GM21717 (cell line): Measurements from ENCODE around the gene GPR141.
"Not testable (repeated sequence)": the region's sequence is repeated elsewhere in the genome, so short reads cannot be mapped to it uniquely, and the experiment has no call there.

Experiments used
- ATAC-seq: cut with Tn5 transposase; IDR thresholded peaks from one replicate; pipeline ENCODE4 v1.9.1; 2021; ENCODE audit warnings: mild to moderate bottlenecking, moderate library complexity; ENCODE audit not compliant: unreplicated experiment

Gene GPR141

GRCh38 chr7:37686556-37687345 is 3.2 kb downstream of the GPR141 start:
- no peak for ATAC-seq

GRCh38 chr7:37690206-37690605 is 6.6 kb downstream of the GPR141 start:
- no peak for ATAC-seq

- ATAC-seq: no peak
Measured at GRCh38 chr7:37694208-37695094, 10.9 kb downstream of the GPR141 start.

GRCh38 chr7:37698276-37698675 is 14.7 kb downstream of the GPR141 start:
- ATAC-seq: no peak

GRCh38 chr7:37698782-37699181 is 15.2 kb downstream of the GPR141 start:
- ATAC-seq: no peak

- ATAC-seq: no peak
Measured at GRCh38 chr7:37701769-37702168, 18.2 kb downstream of the GPR141 start.

- ATAC-seq: no peak
Measured at GRCh38 chr7:37703361-37703760, 19.8 kb downstream of the GPR141 start.

GRCh38 chr7:37704328-37704833 is 20.8 kb downstream of the GPR141 start:
- not testable (repeated sequence) for ATAC-seq

GRCh38 chr7:37705976-37706375 is 22.4 kb downstream of the GPR141 start:
- no peak for ATAC-seq

- no peak for ATAC-seq
Measured at GRCh38 chr7:37706804-37707203, 23.2 kb downstream of the GPR141 start.

- ATAC-seq: no peak
Measured at GRCh38 chr7:37707754-37708485, 24.4 kb downstream of the GPR141 start.

GRCh38 chr7:37709631-37710509 is 26.3 kb downstream of the GPR141 start:
- peak; percentile 98 for ATAC-seq

GRCh38 chr7:37713613-37714012 is 30.0 kb downstream of the GPR141 start:
- ATAC-seq: no peak

GRCh38 chr7:37714606-37715005 is 31.0 kb downstream of the GPR141 start:
- no peak for ATAC-seq

- ATAC-seq: peak; percentile 62
Measured at GRCh38 chr7:37718585-37718984, 35.0 kb downstream of the GPR141 start.

- peak; percentile 82 for ATAC-seq
Measured at GRCh38 chr7:37719077-37719476, 35.5 kb downstream of the GPR141 start.

- ATAC-seq: no peak
Measured at GRCh38 chr7:37724732-37725131, 41.2 kb downstream of the GPR141 start.

GRCh38 chr7:37726016-37726415 is 42.5 kb downstream of the GPR141 start:
- no peak for ATAC-seq

GRCh38 chr7:37728747-37729146 is 45.2 kb downstream of the GPR141 start:
- ATAC-seq: peak; percentile 68

GRCh38 chr7:37729181-37729580 is 45.6 kb downstream of the GPR141 start:
- ATAC-seq: no peak
